OCI-LY1 (cell line): ENCODE measurements around the gene FOXJ3.

Experiments
- H2AFZ ChIP-seq: fragments of 200-600 bp; sonication (generic), shearing (Covaris generic); 2 replicates; pipeline ENCODE4 v1.6.0; 2014; ENCODE audit warnings: antibody characterized with exemption, mild to moderate bottlenecking, low read length
- H3F3A ChIP-seq: fragments of 200-600 bp; sonication (generic), shearing (Covaris generic); 2 replicates; pipeline ENCODE4 v1.6.0; 2014; ENCODE audit warnings: mild to moderate bottlenecking, antibody characterized with exemption, low read length, moderate library complexity; ENCODE audit not compliant: insufficient read depth
- H3K27ac ChIP-seq: fragments of 200-600 bp; sonication (generic); 2 replicates; pipeline ENCODE4 v1.5.1; 2014; ENCODE audit warnings: low read length, mixed run types, mild to moderate bottlenecking, low read depth; ENCODE audit not compliant: poor library complexity, severe bottlenecking
- H3K27me3 ChIP-seq: fragments of 200-600 bp; sonication (generic); 2 replicates; pipeline ENCODE4 v1.6.0; 2014; ENCODE audit warnings: antibody characterized with exemption, mild to moderate bottlenecking, low read length, moderate library complexity; ENCODE audit not compliant: insufficient read depth
- H3K36me3 ChIP-seq: fragments of 200-600 bp; sonication (generic); 2 replicates; pipeline ENCODE4 v1.6.1; 2014; ENCODE audit warnings: mild to moderate bottlenecking, antibody characterized with exemption, low read length, moderate library complexity, mixed read lengths; ENCODE audit not compliant: insufficient read depth
- H3K4me1 ChIP-seq: fragments of 200-600 bp; sonication (generic); 2 replicates; pipeline ENCODE4 v1.5.1; 2014; ENCODE audit warnings: mild to moderate bottlenecking, low read length, moderate library complexity; ENCODE audit not compliant: insufficient read depth, severe bottlenecking
- H3K4me2 ChIP-seq: fragments of 200-600 bp; sonication (generic), shearing (Covaris generic); 2 replicates; pipeline ENCODE4 v1.6.1; 2014; ENCODE audit warnings: low read length
- H3K4me3 ChIP-seq: fragments of 200-600 bp; sonication (generic); 2 replicates; pipeline ENCODE4 v1.5.1; 2014; ENCODE audit warnings: low read length, low read depth, mild to moderate bottlenecking, mixed read lengths; ENCODE audit not compliant: poor library complexity, severe bottlenecking
- H3K79me2 ChIP-seq: fragments of 200-600 bp; shearing (Covaris generic); 2 replicates; pipeline ENCODE4 v1.6.1; 2016; ENCODE audit warnings: mixed run types, low read length, mixed read lengths; ENCODE audit not compliant: insufficient read depth
- H3K9ac ChIP-seq: fragments of 200-600 bp; sonication (generic), shearing (Covaris generic); 2 replicates; pipeline ENCODE4 v1.6.1; 2014; ENCODE audit warnings: mild to moderate bottlenecking, low read length, mixed read lengths
- H3K9me2 ChIP-seq: fragments of 200-600 bp; sonication (generic), shearing (Covaris generic); 2 replicates; pipeline ENCODE4 v1.6.1; 2014; ENCODE audit warnings: low read depth, mild to moderate bottlenecking, low read length, mixed read lengths
- H3K9me3 ChIP-seq: fragments of 200-600 bp; shearing (Covaris generic); 2 replicates; pipeline ENCODE4 v1.6.1; 2014; ENCODE audit warnings: low read length, mixed read lengths
- H4K20me1 ChIP-seq: fragments of 200-600 bp; sonication (generic), shearing (Covaris generic); 2 replicates; pipeline ENCODE4 v1.6.0; 2016; ENCODE audit warnings: mild to moderate bottlenecking, low read length; ENCODE audit not compliant: insufficient read depth
- CTCF ChIP-seq: fragments of 200-600 bp; sonication (generic), shearing (Covaris generic); IDR thresholded peaks from 2 replicates; pipeline ENCODE4 v1.5.1; 2017; ENCODE audit warnings: mild to moderate bottlenecking, antibody characterized with exemption, low read length, moderate library complexity, mixed read lengths
- EZH2 ChIP-seq: fragments of 200-600 bp; sonication (generic), shearing (Covaris generic); IDR thresholded peaks from 2 replicates; pipeline ENCODE4 v1.8.0; 2017; ENCODE audit warnings: borderline replicate concordance, mixed run types, mild to moderate bottlenecking, antibody characterized with exemption, low read length, moderate library complexity, mixed read lengths

The FOXJ3 gene

GRCh38 chr1:42148166-42148565 lies 186.9 kb downstream of the FOXJ3 start:
- H3K9me3 ChIP-seq: no peaks in the 10 kb centered on the region
- H2AFZ ChIP-seq: no peak overlapping the region
- no peaks in the 10 kb centered on the region for H4K20me1 ChIP-seq

GRCh38 chr1:42146626-42147320 lies 188.3 kb downstream of the FOXJ3 start:
- H4K20me1 ChIP-seq: no peaks in the 10 kb centered on the region
- no peaks in the 10 kb centered on the region for H3K9me2 ChIP-seq
- no peak overlapping the region for H3K27ac ChIP-seq
- no peaks in the 10 kb centered on the region for H3K4me1 ChIP-seq
- no peak for TF ChIP-seq EZH2
- TF ChIP-seq CTCF: peak; percentile 88
- no peaks in the 10 kb centered on the region for H3K9me3 ChIP-seq
- no peak overlapping the region for H2AFZ ChIP-seq
- H3K79me2 ChIP-seq: no peaks in the 10 kb centered on the region
- no peak overlapping the region for H3K4me2 ChIP-seq
- H3F3A ChIP-seq: no peaks in the 10 kb centered on the region
- H3K36me3 ChIP-seq: no peaks in the 10 kb centered on the region
- no peak overlapping the region for H3K4me3 ChIP-seq
- H3K27me3 ChIP-seq: no peaks in the 10 kb centered on the region; the same call in 1 of the 2 replicates
- no peak overlapping the region for H3K9ac ChIP-seq

More at GRCh38 chr1:42148166-42148565, 186.9 kb downstream of the FOXJ3 start:
- Histone ChIP-seq H3K79me2 (no peaks in the 10 kb centered on the region), H3K4me1 (no peaks in the 10 kb centered on the region), H3K36me3 (no peaks in the 10 kb centered on the region), H3K4me2 (no peak overlapping the region), H3K27me3 (no peaks in the 10 kb centered on the region; the same call in 1 of the 2 replicates), H3F3A (no peaks in the 10 kb centered on the region), H3K9ac (no peak overlapping the region), H3K4me3 (no peak overlapping the region), H3K9me2 (no peaks in the 10 kb centered on the region), H3K27ac (no peak overlapping the region)
- TF ChIP-seq EZH2 (no peak), CTCF (no peak)

GRCh38 chr1:42145764-42146625 lies 189.0 kb downstream of the FOXJ3 start:
- H3K27me3 ChIP-seq: no peaks in the 10 kb centered on the region; the same call in 1 of the 2 replicates
- H3K4me2 ChIP-seq: no peak overlapping the region
- H3K79me2 ChIP-seq: no peaks in the 10 kb centered on the region
- no peaks in the 10 kb centered on the region for H3K4me1 ChIP-seq
- no peaks in the 10 kb centered on the region for H3K36me3 ChIP-seq
- H2AFZ ChIP-seq: no peak overlapping the region
- H3F3A ChIP-seq: no peaks in the 10 kb centered on the region
- H4K20me1 ChIP-seq: no peaks in the 10 kb centered on the region
- H3K9ac ChIP-seq: no peak overlapping the region
- no peak overlapping the region for H3K4me3 ChIP-seq
- H3K9me3 ChIP-seq: no peaks in the 10 kb centered on the region
- no peaks in the 10 kb centered on the region for H3K9me2 ChIP-seq
- TF ChIP-seq EZH2 (no peak), CTCF (no peak)
- H3K27ac ChIP-seq: no peak overlapping the region
